Stimulated activated CD4-positive, alpha-beta T cell treated with anti-CD3 and anti-CD28 coated beads, TNF-alpha, amount 100 ng/mL, for 1 hour (primary cell): Measurements from ENCODE around the gene BCAT1.
"Not testable (repeated sequence)": the region's sequence is repeated elsewhere in the genome, so short reads cannot be mapped to it uniquely, and the experiment has no call there.

Experiments used
- DNase-seq, 3 donors: peaks; one replicate each; pipeline ENCODE4 v3.0.0-alpha.2; 2020; ENCODE audit warnings: low read depth in 3 of 3, low spot score in 1 of 3

The BCAT1 gene

DNA sequence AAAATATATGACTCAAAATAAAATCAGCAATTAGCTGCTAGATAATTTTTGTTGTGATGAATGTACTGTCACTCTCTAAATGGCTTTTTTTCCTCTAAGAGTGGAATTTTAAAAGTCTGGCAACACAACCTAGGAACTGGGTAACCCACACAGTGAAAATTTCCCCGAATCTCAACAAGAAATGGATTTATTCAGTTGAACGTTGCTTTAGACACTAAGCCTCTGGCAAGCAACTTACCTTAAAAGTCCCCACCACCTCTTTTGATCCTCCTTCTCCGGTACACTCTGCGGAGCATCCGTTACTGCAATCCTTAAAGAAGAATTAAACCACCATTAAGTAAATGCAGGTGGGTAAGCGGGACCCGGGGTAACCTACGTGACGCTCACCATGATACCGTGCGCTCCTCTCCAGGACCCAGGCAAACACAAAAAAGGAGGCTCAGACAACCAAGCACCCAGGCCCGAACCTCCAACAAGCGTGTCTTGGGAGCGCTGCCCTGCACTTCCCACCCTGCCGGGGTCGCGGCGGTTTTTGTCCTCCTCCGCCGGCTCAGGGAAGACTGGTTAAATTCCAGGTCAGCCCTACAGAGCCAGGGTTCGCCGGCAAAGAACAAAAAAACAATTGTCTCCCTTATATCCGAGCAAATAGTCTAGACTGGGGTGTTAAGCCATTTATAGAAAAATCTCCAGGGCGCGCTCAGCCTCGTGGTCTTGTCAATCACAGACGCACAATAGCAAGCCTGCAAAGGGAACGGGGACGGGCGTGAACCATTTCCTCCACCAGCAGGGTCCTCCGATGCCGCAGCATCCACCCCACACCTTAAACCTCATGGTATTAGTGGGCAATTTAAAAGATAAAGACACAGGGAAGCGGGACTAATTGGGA lies 47.1 kb downstream of the BCAT1 start:
- DNase-seq: no peak

DNA sequence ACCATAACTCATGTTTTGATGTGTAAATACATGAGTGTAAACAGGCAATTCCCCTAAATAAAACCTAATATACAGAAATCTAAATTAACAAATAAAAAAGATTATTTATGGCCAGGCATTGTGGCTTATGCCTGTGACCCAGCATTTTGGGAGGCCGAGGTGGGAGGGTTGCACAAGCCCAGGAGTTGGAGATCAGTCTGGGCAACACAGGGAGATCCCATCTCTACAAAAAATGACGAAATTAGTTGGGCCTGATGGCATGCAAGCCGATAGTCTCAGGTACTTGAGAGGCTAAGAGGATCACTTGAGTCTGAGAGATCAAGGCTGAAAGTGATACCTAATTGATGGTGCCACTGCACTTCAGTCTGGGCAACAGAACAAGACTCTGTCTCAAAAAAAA lies 48.7 kb downstream of the BCAT1 start:
- no peak for DNase-seq

DNA sequence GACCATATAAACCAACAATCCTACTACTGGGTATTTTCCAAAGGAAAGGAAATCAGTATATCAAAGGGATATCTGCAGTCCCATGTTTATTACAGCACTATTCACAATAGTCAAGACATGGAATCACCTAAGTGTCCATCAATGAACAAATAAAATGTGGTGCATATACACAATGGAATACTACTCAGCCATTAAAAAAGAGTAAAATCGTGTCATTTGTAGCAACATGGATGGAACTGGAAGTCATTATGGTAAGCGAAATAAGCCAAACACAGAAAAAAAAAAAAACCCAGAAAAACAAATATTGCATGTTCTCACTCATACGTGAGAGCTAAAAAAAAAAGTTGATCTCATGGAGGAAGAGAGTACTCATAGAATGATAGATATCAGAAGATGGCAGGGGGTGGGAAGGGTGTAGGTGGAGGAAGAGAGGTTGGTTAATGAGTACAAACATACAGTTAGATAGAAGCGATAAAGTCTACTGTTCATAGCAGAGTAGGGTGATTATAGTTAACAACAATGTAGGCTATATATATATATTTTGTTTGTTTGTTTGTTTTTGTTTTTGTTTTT lies 49.3 kb downstream of the BCAT1 start:
- no peak for DNase-seq

DNA sequence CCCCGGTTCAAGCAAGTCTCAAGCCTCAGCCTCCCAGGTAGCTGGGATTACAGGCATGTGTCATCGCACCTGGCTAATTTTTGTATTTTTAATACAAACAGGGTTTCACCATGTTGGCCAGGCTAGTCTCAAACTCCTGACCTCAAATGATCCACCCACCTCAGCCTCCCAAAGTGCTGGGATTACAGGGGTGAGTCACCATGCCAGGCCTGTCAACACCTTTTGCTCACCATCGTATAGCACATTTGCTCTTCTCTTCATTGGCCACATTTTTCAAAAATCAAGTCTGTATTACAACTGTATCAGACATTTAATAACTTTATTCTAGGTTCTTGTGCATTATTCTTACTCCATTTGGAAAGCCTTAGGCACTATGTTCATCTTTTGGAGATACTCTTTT lies 50.3 kb downstream of the BCAT1 start:
- DNase-seq: no peak

DNA sequence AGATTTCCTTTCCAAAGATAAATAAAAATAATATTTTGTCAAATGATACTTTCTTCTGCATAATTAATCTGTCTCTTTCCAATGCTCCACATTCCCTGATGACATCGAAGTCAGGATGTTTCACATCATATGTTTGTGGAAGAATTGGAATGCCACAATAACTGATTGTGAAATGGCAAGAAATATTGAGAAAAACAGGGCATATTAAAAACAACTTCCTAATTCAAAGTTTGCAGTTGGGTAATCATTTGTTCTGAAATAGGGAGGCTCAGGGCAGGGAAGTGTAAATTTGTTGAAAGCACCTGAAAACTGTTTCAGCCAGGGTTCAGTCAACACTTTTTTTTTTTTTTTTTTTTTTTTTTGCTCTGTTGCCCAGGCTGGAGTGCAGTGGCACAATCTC lies 50.7 kb downstream of the BCAT1 start:
- no peak for DNase-seq

DNA sequence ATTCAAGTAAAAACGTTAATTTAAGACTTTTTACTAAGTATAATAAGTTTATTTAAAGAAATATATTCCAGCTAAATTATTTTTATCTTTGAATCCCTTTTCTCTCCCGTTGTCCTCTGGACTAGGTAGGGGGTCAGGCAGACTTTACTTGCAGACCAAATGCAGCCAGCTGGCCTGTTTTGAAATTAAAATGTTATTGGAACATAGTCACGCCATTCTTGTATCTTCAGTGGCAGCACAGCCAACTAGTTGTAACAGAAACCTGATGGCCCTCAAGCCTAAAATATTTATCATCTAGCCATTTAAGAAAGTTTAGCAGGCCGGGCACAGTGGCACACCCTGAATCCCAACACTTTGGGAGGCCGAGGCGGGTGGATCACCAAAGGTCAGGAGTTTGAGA lies 52.7 kb downstream of the BCAT1 start:
- DNase-seq: no peak

DNA sequence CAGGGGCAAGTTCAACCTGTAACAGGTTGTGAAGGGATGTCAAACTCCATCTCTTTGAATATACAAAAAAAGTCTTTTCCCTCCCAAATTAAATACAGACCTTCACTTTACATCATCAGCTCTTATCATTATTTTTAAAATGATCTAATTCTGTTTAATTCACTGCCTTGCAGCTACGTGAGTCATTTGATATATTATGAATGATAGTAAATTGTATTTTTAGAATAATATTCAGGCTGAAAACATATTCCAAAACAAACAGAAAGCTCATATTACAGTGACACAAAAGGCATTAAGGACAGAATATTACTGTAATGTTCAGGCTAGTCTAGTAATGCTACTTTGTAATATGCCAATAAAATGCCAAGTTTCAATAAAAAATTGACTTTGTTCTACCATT lies 53.3 kb downstream of the BCAT1 start:
- no peak for DNase-seq

DNA sequence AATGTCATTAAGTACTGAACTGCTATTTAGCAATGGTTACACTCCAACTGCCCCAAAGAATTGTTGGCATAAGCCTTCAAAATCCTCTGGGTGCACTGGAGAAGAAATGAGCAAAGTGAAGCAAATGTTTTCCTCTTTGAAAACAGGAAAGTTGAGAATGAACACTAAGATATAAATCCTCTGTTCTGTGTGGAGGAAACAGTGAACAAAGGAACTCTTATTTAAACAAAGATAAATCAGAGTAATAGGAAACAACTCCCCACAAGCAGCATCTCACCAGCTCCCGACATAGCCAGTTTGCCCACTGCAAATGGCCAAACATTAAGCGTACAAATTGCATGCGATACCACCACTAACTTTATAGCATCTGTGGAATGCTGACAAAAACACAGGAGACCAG lies 54.0 kb downstream of the BCAT1 start:
- DNase-seq: no peak

DNA sequence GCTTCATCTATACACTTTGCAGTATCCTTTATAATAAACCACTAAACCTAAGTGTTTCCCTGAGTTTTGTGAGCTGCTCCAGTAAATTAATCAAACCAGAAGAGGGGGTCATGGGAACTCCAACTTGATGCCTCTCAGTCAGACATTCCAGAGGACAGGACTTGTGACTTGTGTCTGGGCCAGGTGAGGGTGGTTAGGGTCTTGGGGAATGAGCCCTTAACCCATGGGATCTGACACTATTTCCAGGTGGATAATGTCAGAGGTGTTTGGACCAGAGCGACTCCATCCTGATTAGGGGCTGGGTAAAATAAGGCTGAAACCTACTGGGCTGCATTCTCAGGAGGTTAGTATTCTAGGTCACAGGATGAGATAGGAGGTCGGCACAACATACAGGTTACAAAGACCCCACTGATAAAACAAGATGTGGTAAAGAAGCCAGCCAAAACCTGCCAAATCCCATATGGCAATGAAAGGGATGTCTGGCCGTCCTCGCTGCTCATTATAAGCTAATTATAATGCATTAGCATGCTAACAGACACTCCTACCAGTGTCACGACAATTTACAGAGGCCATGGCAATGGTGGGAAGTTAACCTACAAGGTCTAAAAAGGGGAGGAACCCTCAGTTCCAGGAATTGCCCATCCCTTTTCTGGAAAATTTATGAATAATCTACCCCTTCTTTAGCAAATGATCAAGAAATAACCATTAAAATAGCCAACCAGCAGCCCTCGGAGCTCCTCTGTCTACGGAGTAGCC lies 58.7 kb downstream of the BCAT1 start:
- DNase-seq: no peak

DNA sequence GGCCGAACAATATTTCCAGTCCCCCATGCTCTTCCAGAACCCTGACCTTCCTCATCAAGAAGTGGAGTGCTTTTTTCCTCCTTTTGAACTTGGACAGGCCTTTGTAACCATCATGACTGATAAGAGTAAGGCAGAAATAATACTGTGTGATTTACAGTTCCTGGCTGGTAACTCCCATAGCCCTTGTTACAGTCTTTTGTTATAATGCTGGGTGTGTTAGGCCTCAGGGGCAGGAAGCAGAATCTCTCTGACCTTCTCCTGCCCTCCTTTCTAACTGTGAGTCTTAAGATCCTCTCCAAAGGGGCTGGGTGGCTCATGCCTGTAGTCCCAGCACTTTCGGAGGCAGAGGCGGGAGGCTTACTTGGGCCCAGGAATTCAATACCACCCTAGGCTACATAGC lies 59.5 kb downstream of the BCAT1 start:
- DNase-seq: no peak

DNA sequence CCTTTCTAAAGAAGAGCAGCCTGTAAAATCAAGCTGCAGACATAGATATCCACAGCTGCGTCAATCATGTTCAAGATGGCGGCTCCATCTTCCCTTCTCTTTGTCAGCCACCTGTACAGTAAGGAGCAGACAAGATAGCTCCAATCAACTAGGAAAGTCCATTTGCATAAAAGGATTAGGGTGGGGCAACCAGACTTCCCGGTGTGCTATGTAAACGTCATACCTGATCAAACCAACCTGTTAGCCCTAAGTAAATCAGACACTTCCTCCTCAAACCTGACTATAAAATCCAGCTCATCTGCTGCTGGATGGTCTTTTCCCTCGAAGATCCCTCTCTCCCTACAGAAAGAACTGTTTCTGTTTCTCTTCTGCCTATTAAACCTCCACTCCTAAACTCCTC lies 60.1 kb downstream of the BCAT1 start:
- DNase-seq: no peak

DNA sequence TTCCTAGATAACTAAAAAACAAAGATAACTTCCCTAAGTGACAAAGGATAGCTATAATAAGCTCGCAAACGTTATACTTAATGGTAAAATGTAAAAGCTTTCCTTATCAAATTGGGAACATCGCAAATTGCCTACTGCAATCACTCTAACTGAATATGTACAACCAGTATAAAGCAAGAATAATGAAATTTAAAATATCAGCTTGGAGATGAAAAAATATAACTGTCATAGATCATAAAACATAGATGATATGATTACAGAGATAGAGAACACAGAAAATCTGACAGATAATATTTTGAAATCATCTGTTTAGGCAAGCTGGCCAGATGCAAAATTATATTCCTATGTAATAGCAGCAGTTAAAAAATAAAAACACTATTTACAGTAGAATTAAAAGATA lies 64.0 kb downstream of the BCAT1 start:
- no peak for DNase-seq

DNA sequence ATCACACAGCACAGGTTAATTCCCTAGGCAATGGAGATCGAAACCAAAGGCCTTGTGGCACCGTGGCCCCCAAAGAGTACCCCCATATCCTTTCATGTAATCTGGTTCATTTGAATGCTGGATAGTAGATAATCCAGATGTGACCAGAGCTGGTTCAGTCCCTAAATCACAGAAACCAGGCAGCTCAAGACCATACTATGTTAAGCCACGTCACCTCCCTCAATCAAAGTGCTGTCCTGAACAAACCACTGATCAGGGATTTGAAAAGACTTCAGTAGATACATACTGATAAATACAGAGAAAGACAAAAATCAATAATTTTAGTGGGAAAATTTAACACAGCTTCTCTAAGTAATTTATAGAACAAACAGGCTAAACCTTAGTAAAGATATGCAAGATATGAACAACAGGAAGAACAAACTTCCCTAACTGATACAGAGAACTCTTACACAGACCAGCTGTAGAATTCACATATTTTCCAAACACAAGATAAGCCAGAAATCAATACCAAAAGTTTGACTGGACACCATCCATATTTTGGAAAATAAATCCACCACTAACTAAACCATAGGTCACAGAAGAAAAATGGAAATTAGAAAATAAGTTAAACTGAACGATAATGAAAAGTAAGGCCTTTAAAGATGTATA lies 67.1 kb downstream of the BCAT1 start:
- no peak for DNase-seq

DNA sequence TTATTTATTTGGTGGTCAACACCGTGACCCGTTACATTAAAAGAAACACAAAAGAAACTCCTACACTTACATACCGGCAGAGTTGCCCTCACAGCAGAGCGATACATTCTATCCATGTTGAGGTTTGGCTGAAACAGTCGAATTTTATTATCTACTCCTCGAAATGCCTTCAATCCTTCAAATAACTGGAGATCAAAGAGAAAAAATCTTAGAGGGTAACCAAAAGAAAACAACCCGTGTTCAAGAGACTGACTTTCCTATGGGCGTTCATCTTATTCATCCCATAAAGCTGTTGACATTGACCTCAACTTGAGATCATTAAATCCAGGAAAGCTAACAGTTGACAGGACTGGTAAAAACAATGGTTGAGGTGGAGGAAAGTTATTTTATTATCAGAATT lies 67.7 kb downstream of the BCAT1 start:
- no peak for DNase-seq

DNA sequence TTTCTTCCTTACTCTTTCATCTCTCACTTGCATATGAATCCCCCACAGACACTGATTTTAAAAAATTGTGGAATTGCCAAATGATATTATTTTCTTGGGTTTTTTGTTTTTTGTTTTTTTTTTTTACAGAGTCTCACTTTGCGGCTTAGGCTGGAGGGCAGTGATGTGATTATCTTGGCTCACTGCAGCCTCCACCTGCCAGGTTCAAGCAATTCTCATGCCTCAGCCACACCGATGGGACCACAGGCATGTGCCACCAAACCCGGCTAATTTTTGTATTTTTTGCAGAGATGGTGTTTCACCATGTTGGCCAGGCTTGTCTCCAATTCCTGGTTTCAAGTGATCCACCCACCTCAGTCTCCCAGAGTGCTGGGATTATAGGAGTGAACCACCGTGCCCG lies 68.2 kb downstream of the BCAT1 start:
- DNase-seq: no peak

DNA sequence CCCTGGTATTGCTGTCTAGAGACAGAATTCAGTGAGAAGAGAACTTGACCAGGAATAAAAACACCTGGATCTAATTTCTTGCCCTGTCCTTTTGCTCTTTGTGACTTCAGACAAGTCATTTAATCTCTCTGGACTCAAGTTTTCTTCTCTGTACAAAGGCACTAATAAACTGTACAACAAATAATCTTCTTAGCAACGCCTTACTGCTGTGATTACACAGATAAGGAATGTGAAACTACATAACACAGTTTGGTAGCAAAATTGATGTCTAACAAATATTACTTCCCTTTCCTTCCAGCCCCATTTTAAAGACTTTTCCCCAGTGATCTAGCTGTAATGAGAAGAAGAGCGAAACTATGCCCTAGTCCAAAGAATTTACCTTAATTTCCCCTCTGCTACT lies 69.3 kb downstream of the BCAT1 start:
- DNase-seq: no peak

DNA sequence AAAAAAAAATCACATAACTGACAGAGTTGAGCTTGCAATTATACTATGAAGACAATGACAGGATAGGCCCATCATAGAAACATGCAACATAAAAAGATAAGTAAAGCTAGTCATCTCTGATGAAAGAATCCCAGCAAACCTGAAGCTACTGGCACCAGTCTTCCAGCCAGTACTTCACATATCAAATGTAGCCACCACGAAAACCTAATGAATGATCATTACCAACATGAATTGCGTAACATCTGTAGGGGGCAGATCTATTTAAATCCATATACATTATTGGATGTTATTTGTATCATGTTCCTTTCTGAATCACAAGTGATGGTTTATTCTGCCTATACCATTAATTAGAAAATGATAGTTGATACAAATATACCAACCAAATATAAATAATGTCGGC lies 73.9 kb downstream of the BCAT1 start:
- DNase-seq: no peak

DNA sequence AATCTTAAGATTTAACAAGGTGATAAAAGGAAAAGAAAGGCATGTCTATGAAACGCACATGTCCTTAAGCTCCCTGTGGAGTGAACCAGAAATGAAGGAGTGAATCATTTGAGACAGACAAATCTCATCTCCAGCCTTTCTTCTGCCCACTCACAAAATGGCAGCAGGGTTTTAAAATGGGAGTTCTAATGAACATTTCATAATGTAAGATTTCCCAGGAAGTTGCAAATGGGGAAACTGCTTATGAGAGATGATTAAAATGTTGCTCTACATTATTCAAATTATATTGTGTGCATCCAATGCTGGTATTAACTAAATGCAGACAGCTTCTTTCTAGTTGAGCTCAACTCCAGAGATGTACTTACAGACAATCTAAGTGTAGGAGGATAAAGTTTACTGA lies 76.7 kb downstream of the BCAT1 start:
- no peak for DNase-seq

DNA sequence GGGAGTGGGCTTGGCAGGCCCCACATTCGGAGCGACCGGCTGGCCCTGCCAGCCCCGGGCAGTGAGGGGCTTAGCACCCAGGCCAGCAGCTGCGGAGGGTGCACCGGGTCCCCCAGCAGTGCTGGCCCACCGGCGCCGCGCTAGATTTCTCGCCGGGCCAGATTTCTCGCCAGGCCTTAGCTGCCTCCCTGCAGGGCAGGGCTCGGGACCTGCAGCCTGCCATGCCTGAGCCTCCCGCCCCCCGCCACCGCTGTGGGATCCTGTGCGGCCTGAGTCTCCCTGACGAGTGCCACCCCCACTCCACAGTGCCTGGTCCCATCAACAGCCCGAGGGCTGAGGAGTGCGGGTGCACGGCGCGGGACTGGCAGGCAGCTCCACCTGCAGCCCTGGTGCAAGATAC lies 82.8 kb downstream of the BCAT1 start:
- DNase-seq: not testable (repeated sequence)

DNA sequence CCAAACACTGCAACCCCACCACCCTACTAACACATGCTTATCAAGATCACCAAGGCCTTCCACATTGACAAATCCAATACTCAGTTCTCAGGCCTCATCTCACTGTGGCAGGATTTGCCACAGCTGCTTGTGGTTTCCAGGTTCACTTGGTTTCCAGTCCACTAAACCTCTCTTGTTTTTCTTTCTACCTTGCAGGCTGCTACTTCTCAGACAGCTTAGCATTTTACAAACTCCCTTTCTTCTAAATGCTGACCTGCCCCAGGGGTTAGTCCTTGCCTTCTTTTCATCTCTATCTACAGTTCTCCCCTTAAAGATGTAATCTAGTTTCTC lies 84.1 kb downstream of the BCAT1 start:
- no peak for DNase-seq

DNA sequence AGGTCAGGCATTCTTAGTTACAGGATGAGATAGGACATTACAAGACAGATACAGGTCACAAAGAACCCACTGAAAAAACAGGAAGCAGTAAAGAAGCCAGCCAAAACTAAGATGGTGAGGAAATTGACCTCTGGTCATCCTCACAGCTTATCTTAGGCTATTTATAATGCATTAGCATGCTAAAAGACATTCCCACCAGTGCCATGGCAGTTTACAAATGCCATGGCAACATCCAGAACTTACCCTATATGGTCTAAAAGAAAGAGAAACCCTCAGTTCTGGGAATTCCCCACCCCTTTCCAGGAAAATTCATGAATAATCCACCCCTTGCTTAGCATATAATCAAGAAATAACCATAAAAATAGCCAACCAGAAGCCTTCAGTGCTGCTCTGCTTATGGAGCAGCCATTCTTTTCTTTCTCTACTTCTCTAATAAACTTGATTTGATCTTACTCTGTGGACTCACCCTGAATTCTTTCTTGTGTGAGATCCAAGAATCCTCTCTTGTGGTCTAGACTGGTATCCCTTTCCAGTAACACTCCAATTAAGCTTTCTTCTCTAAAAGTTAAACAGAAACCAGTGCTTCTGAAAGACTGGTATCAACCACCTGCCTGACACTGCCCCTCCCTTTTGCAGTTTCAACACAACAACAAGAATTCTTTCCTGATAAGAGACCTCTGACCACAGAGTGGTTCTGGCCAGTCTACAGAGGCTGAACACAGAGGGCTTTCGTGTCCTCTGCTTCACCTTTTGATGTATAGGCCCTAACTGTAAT lies 86.9 kb downstream of the BCAT1 start:
- DNase-seq: no peak
